ENCODE data around the gene H2AZ2. TPM values are rescaled to one million over a fixed set of nuclear protein-coding genes. Genes with fewer than 3 reads are reported as not detected.

The H2AZ2 gene
- total RNA-seq, 2 donors from 2014 or later = 111 to 146 TPM

GRCh38 chr7:44797329-44798258 is 50.3 kb downstream of the H2AZ2 start:
- Histone ChIP-seq H3K27me3 (replicated peaks; ENCODE audit: insufficient read depth) (no peaks in the 10 kb centered on the region), H3K4me1 (replicated peaks) (peaks cover 3% of the 10 kb centered on the region), H3K9me3 (no peaks in the 10 kb centered on the region), H3K27ac (peak overlapping the region; percentile 100), H3K4me3 (peak overlapping the region; percentile 91 to 94), H3K36me3 (peaks cover 0 to 4% of the 10 kb centered on the region in 2 donors)
- WGBS = 3% methylated on average over 26 of the region's 26 CpGs
- intact Hi-C loops (cut with DNase I) = loop anchor here (1.0 to 2.0 kb wide), 3 partner anchors 49 to 191 kb away; partner anchors contain the start of genes OGDH and ZMIZ2
- TF ChIP-seq POLR2AphosphoS5 (IDR thresholded peaks at IDR 0.05) = peak; percentile 92
- peak; percentile 70 for TF ChIP-seq POLR2A (IDR thresholded peaks at IDR 0.05)
- peak; percentile 19 to 58 (median 43) for TF ChIP-seq CTCF (IDR thresholded peaks at IDR 0.05)
- DNase-seq (ENCODE audit: low spot score) = peak; percentile 92

GRCh38 chr7:44796504-44797328 is 51.2 kb downstream of the H2AZ2 start, which contains the start of gene PPIA:
TSS of gene PPIA (plus strand) at chr7:44796681. CDS start at chr7:44796725, 44 bp downstream.
- Histone ChIP-seq H3K4me3 (peak within 1 kb of the TSS; percentile 91 to 94), H3K4me1 (replicated peaks) (peaks cover 3% of the 10 kb centered on the region), H3K9me3 (no peaks in the 10 kb centered on the region), H3K27ac (peak within 1 kb of the TSS; percentile 100), H3K27me3 (replicated peaks; ENCODE audit: insufficient read depth) (no peaks in the 10 kb centered on the region), H3K36me3 (no peaks in the 10 kb centered on the region)
- DNase-seq (ENCODE audit: low spot score) = peak; percentile 98
- under 1% methylated on average over 57 of the region's 99 CpGs for WGBS
- intact Hi-C loops (cut with DNase I) = loop anchor here (1.0 to 2.0 kb wide), 3 partner anchors 48 to 190 kb away; partner anchors contain the start of genes OGDH and ZMIZ2
- TF ChIP-seq POLR2A (IDR thresholded peaks at IDR 0.05) = peak; percentile 89
- TF ChIP-seq CTCF (IDR thresholded peaks at IDR 0.05) = no peak
- TF ChIP-seq POLR2AphosphoS5 (IDR thresholded peaks at IDR 0.05) = peak; percentile 95

- DNase-seq (ENCODE audit: low spot score) = no peak
- Histone ChIP-seq H3K4me1 (replicated peaks) (peaks cover 3% of the 10 kb centered on the region), H3K4me3 (peak overlapping the region; percentile 91 to 94), H3K27ac (peak overlapping the region; percentile 100), H3K27me3 (replicated peaks; ENCODE audit: insufficient read depth) (no peaks in the 10 kb centered on the region), H3K9me3 (no peaks in the 10 kb centered on the region), H3K36me3 (no peaks in the 10 kb centered on the region)
- TF ChIP-seq CTCF (IDR thresholded peaks at IDR 0.05) (no peak), POLR2AphosphoS5 (IDR thresholded peaks at IDR 0.05) (no peak), POLR2A (IDR thresholded peaks at IDR 0.05) (no peak)
- WGBS = under 1% methylated on average over 54 of the region's 59 CpGs
- intact Hi-C loops (cut with DNase I) = loop anchor here (2.0 kb wide), 2 partner anchors 51 to 189 kb away; partner anchors contain the start of gene OGDH
Observed at GRCh38 chr7:44796034-44796503, 51.8 kb downstream of the H2AZ2 start.

- intact Hi-C loops (cut with DNase I) = no loop called here
- Histone ChIP-seq H3K36me3 (no peaks in the 10 kb centered on the region), H3K4me1 (replicated peaks) (peaks cover 3% of the 10 kb centered on the region), H3K9me3 (no peaks in the 10 kb centered on the region), H3K27me3 (replicated peaks; ENCODE audit: insufficient read depth) (no peaks in the 10 kb centered on the region), H3K4me3 (no peak overlapping the region), H3K27ac (no peak overlapping the region)
- DNase-seq (ENCODE audit: low spot score) = no peak
- WGBS = 47% methylated on average over 3 of the region's 3 CpGs
- TF ChIP-seq POLR2AphosphoS5 (IDR thresholded peaks at IDR 0.05) (no peak), CTCF (IDR thresholded peaks at IDR 0.05) (no peak), POLR2A (IDR thresholded peaks at IDR 0.05) (no peak)
Observed at GRCh38 chr7:44794331-44794730, 53.6 kb downstream of the H2AZ2 start.

Measured in prostate gland (tissue), 2 donors.